MM.1S (cell line): Measurements from ENCODE around the gene TSSK3.

Experiments used
- CTCF ChIP-seq: fragments of 300-600 bp; sonication (generic); IDR thresholded peaks from 2 replicates; pipeline ENCODE4 v1.5.1; 2016; ENCODE audit warnings: antibody characterized with exemption, low read length, mixed read lengths
- EZH2 ChIP-seq: fragments of 300-600 bp; sonication (generic); optimal IDR thresholded peaks from 2 replicates; pipeline ENCODE3; 2017; ENCODE audit warnings: low read depth, mild to moderate bottlenecking, antibody characterized with exemption, low read length, mixed read lengths

DNA sequence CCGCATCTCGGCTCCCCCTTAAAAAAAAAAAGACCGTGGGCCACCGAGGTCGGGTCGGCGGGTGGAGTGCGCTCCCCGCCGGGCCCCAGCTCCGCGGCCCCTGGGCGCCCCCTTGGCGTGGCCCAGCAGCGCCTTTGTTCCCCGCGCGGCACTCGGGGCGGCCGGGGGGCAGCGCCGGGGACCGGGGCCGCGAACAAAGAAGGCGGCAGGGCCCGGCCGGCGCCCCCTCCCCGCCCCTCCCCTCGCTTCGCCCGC is 26.9 kb upstream of the TSSK3 start:
- no peak for TF ChIP-seq CTCF
- no peak for TF ChIP-seq EZH2
